Keratinocyte (primary cell): Measurements from ENCODE around the gene DTD1.

Source experiments
- CTCF ChIP-seq, 3 experiments: IDR thresholded peaks in 1 of 3; conservative IDR thresholded peaks in 1 of 3; optimal IDR thresholded peaks in 1 of 3; 2 replicates in 2 of 3; 3 replicates in 1 of 3; pipeline versions ENCODE3 to v1.5.1; 2011; ENCODE audit warnings: low read length in 3 of 3, mild to moderate bottlenecking in 3 of 3, moderate library complexity in 2 of 3, control low read depth in 1 of 3, inconsistent platforms in 1 of 3; ENCODE audit not compliant: insufficient read depth in 2 of 3; ENCODE audit errors: extremely low read depth in 1 of 3
- EZH2 ChIP-seq: IDR thresholded peaks from one replicate; pipeline ENCODE4 v1.6.1; 2012; ENCODE audit warnings: inconsistent platforms, mild to moderate bottlenecking, low read length, moderate library complexity

- TF ChIP-seq CTCF (optimal IDR thresholded peaks at IDR 0.05 in 1 of 3, IDR thresholded peaks at IDR 0.05 in 1 of 3, conservative IDR thresholded peaks at IDR 0.05 in 1 of 3; ENCODE audit: extremely low read depth in 1 of 3, insufficient read depth in 2 of 3, low read length in 3 of 3) (no peak), EZH2 (no peak)
Observed at GRCh38 chr20:18729231-18729825, 141.5 kb downstream of the DTD1 start.
